Measurements from ENCODE around the gene IL32.
"Not testable (repeated sequence)": the region's sequence is repeated elsewhere in the genome, so short reads cannot be mapped to it uniquely, and the experiment has no call there.

- TF ChIP-seq CTCF, POLR2A (IDR thresholded peaks at IDR 0.05): not testable (repeated sequence)
Observed at GRCh38 chr16:3055734-3056115, 9.7 kb upstream of the IL32 start.
